Measurements from ENCODE around the gene APLF. TPM values are rescaled to one million over a fixed set of nuclear protein-coding genes. Genes with fewer than 3 reads are reported as not detected.
"Not testable (repeated sequence)": the region's sequence is repeated elsewhere in the genome, so short reads cannot be mapped to it uniquely, and the experiment has no call there.

The APLF gene
- total RNA-seq, 1 donor from 2014 or later: 2.5 TPM

- FAIRE-seq; H3K4me2 ChIP-seq (ENCODE audit: low read length); H3K4me3 Mint-ChIP-seq (ENCODE audit: unreplicated experiment); H3K27ac Mint-ChIP-seq (ENCODE audit: unreplicated experiment); H2AFZ ChIP-seq (ENCODE audit: low read depth, low read length); DNase-seq (ENCODE audit: low read depth); H3K79me2 ChIP-seq (ENCODE audit: insufficient read depth, low read length); H3K4me1 ChIP-seq (ENCODE audit: insufficient read depth, low read length); H3K9me3 ChIP-seq (ENCODE audit: insufficient read depth, low read depth, low read length); H3K4me1 Mint-ChIP-seq (ENCODE audit: low read depth, unreplicated experiment); H3K27me3 Mint-ChIP-seq (ENCODE audit: low read depth, unreplicated experiment); H3K9ac ChIP-seq (ENCODE audit: low read length); H4K20me1 ChIP-seq (ENCODE audit: insufficient read depth, low read length); H3K27ac ChIP-seq (ENCODE audit: low read depth, low read length); H3K9me3 Mint-ChIP-seq (ENCODE audit: unreplicated experiment); H3K27me3 ChIP-seq (ENCODE audit: insufficient read depth, low read length); H3K36me3 Mint-ChIP-seq (ENCODE audit: low read depth, unreplicated experiment); H3K36me3 ChIP-seq (ENCODE audit: insufficient read depth, low read length); H3K4me3 ChIP-seq (ENCODE audit: insufficient read depth, low read depth, low read length): not testable (repeated sequence)
Measured at GRCh38 chr2:68527343-68528081, 60.1 kb downstream of the APLF start.

DNA sequence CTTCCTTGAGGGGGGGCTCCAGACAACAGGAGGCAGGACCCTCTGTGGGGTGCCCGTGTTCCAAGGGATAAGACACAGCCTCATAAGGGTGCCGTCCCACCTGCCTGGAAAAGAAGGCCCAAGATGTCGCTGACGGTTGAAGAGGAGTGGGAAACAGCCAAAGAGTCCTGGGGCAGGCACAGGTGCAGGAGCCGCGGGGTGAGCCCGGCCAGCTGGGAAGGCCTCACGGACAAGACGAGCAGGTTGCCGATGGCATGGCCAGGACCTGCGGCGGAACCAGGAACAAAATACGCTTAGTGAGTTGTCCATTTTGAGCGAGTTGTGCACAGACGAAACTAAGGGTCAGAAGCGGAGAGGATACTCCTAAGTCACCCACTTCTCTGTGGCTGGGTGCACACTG lies 61.8 kb downstream of the APLF start:
- H3K9me3 ChIP-seq (ENCODE audit: insufficient read depth, low read depth, low read length); H3K27ac ChIP-seq (ENCODE audit: low read depth, low read length); H2AFZ ChIP-seq (ENCODE audit: low read depth, low read length); H3K4me1 ChIP-seq (ENCODE audit: insufficient read depth, low read length); H3K27ac Mint-ChIP-seq (ENCODE audit: unreplicated experiment); H3K36me3 Mint-ChIP-seq (ENCODE audit: low read depth, unreplicated experiment); FAIRE-seq; H3K4me2 ChIP-seq (ENCODE audit: low read length); H3K27me3 ChIP-seq (ENCODE audit: insufficient read depth, low read length); H3K4me3 ChIP-seq (ENCODE audit: insufficient read depth, low read depth, low read length); H3K79me2 ChIP-seq (ENCODE audit: insufficient read depth, low read length); H4K20me1 ChIP-seq (ENCODE audit: insufficient read depth, low read length); DNase-seq (ENCODE audit: low read depth); H3K9ac ChIP-seq (ENCODE audit: low read length); H3K27me3 Mint-ChIP-seq (ENCODE audit: low read depth, unreplicated experiment); H3K9me3 Mint-ChIP-seq (ENCODE audit: unreplicated experiment); H3K36me3 ChIP-seq (ENCODE audit: insufficient read depth, low read length); H3K4me1 Mint-ChIP-seq (ENCODE audit: low read depth, unreplicated experiment); H3K4me3 Mint-ChIP-seq (ENCODE audit: unreplicated experiment): not testable (repeated sequence)

DNA sequence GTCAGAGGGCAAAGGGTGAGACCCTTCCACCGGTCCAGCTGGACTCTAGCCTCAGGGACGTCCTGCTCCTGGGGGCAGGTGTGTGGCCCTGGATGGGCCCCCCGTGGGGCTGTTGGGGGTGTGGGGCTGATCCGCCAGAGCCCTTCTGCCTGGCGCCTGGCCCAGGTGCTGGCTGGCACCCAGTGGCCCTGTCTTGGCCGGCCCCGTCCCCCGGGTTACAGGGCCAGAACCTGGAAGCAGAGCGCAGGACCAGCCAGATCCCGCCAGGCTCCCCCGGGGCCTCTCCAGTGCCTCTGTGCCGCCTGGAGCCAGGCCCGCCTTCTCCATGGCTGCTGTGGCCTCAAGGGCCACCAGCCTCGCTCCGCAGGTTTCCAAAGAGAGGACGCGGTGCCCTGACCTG lies 62.3 kb downstream of the APLF start:
- H3K27ac ChIP-seq (ENCODE audit: low read depth, low read length); DNase-seq (ENCODE audit: low read depth); H3K4me3 Mint-ChIP-seq (ENCODE audit: unreplicated experiment); H3K27ac Mint-ChIP-seq (ENCODE audit: unreplicated experiment); H3K27me3 Mint-ChIP-seq (ENCODE audit: low read depth, unreplicated experiment); H3K4me1 Mint-ChIP-seq (ENCODE audit: low read depth, unreplicated experiment); H3K9me3 ChIP-seq (ENCODE audit: insufficient read depth, low read depth, low read length); H3K36me3 Mint-ChIP-seq (ENCODE audit: low read depth, unreplicated experiment); H3K79me2 ChIP-seq (ENCODE audit: insufficient read depth, low read length); H3K4me1 ChIP-seq (ENCODE audit: insufficient read depth, low read length); H3K27me3 ChIP-seq (ENCODE audit: insufficient read depth, low read length); H2AFZ ChIP-seq (ENCODE audit: low read depth, low read length); H3K4me2 ChIP-seq (ENCODE audit: low read length); H3K9me3 Mint-ChIP-seq (ENCODE audit: unreplicated experiment); H3K9ac ChIP-seq (ENCODE audit: low read length); FAIRE-seq; H4K20me1 ChIP-seq (ENCODE audit: insufficient read depth, low read length); H3K36me3 ChIP-seq (ENCODE audit: insufficient read depth, low read length); H3K4me3 ChIP-seq (ENCODE audit: insufficient read depth, low read depth, low read length): not testable (repeated sequence)

DNA sequence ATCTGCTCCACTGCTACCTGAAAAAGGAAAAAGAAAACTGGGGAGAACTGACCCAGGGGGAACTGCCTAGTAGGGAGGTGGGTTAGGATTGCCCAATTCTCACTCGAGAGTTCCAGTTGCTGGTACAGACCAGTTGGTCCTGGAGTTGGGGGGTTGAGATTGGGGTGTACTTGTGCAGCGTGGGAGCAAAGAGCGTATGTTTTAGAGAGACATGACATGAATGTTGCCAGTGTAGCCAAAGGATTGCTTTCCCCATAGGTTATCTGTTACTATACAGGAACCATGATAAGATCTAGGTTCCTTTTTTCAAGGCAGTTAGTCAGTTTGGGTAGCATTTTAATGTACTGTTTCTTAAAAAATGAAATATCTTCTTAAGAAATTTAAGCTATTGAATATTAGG lies 68.6 kb downstream of the APLF start:
- H3K27ac Mint-ChIP-seq (ENCODE audit: unreplicated experiment): no peak overlapping the region
- no peak overlapping the region for H3K4me3 ChIP-seq (ENCODE audit: insufficient read depth, low read depth, low read length)

More for the DNA sequence above, 68.6 kb downstream of the APLF start:
- Histone ChIP-seq H3K9ac (ENCODE audit: low read length) (no peak overlapping the region), H3K4me1 (ENCODE audit: insufficient read depth, low read length) (no peaks in the 10 kb centered on the region), H3K36me3 (ENCODE audit: insufficient read depth, low read length) (no peaks in the 10 kb centered on the region), H3K27me3 (ENCODE audit: insufficient read depth, low read length) (no peaks in the 10 kb centered on the region), H4K20me1 (ENCODE audit: insufficient read depth, low read length) (no peaks in the 10 kb centered on the region), H2AFZ (ENCODE audit: low read depth, low read length) (no peak overlapping the region), H3K4me2 (ENCODE audit: low read length) (no peak overlapping the region), H3K27ac (ENCODE audit: low read depth, low read length) (no peak overlapping the region), H3K9me3 (ENCODE audit: insufficient read depth, low read depth, low read length) (no peaks in the 10 kb centered on the region), H3K79me2 (ENCODE audit: insufficient read depth, low read length) (no peaks in the 10 kb centered on the region)
- H3K4me1 Mint-ChIP-seq (ENCODE audit: low read depth, unreplicated experiment): peaks cover 2% of the 10 kb centered on the region
- no peaks in the 10 kb centered on the region for H3K36me3 Mint-ChIP-seq (ENCODE audit: low read depth, unreplicated experiment)
- TF ChIP-seq, protein P1, sequence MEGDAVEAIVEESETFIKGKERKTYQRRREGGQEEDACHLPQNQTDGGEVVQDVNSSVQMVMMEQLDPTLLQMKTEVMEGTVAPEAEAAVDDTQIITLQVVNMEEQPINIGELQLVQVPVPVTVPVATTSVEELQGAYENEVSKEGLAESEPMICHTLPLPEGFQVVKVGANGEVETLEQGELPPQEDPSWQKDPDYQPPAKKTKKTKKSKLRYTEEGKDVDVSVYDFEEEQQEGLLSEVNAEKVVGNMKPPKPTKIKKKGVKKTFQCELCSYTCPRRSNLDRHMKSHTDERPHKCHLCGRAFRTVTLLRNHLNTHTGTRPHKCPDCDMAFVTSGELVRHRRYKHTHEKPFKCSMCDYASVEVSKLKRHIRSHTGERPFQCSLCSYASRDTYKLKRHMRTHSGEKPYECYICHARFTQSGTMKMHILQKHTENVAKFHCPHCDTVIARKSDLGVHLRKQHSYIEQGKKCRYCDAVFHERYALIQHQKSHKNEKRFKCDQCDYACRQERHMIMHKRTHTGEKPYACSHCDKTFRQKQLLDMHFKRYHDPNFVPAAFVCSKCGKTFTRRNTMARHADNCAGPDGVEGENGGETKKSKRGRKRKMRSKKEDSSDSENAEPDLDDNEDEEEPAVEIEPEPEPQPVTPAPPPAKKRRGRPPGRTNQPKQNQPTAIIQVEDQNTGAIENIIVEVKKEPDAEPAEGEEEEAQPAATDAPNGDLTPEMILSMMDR (IDR thresholded peaks at IDR 0.05; ENCODE audit: insufficient read depth, low read depth, low read length): no peak
- no peak for TF ChIP-seq EZH2 (IDR thresholded peaks at IDR 0.05; ENCODE audit: insufficient read depth, low read length)
- peaks cover 2% of the 10 kb centered on the region for H3K9me3 Mint-ChIP-seq (ENCODE audit: unreplicated experiment)
- FAIRE-seq (no peak), DNase-seq (ENCODE audit: low read depth) (no peak)
- H3K4me3 Mint-ChIP-seq (ENCODE audit: unreplicated experiment): no peak overlapping the region
- H3K27me3 Mint-ChIP-seq (ENCODE audit: low read depth, unreplicated experiment): no peaks in the 10 kb centered on the region
